GM18511 (cell line): ENCODE data around the gene VWC2L.

Source experiments
- ATAC-seq: cut with Tn5 transposase; IDR thresholded peaks from one replicate; pipeline ENCODE4 v1.9.1; 2021; ENCODE audit warnings: mild to moderate bottlenecking, moderate library complexity; ENCODE audit not compliant: unreplicated experiment

VWC2L gene

DNA sequence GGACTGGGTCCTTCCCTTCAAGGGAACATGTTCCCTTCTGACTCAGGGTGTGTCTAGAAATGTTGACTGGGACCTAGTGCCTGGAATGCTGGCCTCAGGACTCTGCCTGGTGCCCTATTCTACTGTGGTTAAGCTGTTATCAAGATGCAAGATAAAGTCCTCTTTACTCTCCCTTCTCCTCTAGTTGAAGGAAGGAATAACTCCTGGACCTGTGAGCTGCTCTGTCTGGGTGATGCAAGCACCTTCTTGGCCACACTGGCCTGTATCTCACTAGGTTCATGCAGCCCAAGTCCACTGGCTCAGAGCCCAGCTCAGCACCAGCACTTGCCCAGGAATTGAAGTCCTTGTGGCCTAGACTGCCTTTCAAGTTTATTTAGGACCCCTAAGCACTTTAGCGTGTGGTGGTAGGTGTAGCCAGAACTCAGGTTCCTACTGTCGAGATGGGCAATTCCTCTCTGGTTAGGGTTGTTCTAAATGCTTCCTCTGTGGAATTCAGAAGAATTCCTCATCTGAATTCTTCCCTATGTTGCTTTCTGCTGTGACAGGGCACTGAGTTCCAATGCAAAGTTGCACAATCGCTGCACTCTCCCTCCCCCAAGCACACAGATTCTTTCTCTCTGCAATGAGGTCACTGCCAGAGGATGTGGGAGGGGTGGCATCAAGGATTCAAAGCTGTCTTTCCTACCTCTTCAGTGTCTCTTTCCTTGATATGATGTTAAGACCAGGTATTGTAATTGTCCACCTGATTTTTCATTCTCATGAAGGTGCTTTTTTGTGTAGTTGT lies 54.7 kb downstream of the VWC2L start:
- no peak for ATAC-seq

DNA sequence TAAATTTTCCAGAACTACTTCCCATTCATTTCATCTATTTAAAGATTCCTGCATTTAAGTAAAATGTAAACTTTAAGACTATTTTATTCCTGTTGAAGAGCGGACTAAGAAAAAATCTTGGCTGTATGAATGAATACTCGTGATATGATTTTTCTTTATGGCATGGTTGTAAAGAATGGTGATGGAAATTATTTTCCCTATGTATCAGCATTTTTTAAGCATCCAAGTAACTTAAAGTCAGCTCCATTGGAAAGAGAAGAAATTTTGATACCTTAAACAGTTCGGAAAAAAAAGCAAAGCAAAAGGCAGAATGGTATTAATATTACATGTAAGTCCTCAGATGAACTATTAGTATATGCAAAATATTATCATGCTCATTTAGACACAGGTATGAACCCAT lies 58.9 kb downstream of the VWC2L start:
- no peak for ATAC-seq

GRCh38 chr2:214471382-214471781 lies 60.5 kb downstream of the VWC2L start:
- ATAC-seq = no peak

- ATAC-seq = no peak
These were observed 61.1 kb downstream of the VWC2L start for GRCh38 chr2:214471990-214472389.

DNA sequence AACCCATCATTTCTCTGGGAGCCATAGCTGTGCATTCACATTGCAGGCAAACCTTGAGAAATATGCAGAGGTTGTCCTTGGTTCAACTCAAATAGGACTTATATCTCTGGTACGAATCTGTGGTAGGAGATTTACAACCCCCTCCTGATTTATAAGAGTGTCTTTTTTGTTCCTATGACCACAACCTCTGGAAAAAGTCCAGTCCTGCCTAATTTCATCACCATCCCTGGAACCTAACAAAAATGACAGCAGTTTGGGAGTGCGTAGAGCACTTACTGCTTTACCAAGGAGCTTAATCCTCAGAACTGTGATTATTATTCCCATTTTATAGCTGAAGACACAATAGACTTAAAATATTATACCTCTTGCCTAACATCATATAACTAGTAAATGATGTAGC lies 66.5 kb downstream of the VWC2L start:
- no peak for ATAC-seq

DNA sequence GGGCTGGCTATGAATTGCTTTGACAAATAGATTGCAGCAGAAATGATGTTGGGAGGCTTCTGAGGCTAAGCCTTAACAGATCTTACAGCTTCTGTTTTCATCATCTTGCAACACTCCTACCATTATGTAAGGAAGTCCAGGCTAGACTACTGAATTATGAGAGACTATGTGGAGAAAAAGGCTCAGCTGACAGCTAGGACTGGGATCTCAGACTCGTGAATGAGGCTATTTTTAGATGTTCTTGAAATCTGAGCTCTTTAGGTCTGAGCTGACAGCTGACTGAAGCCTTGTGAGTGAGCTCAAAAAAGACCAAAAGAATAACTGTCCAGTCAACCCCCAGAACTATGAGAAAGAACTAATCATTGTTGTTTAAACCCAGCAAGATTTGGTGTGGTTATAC lies 70.3 kb downstream of the VWC2L start:
- no peak for ATAC-seq

GRCh38 chr2:214482728-214483127 lies 71.9 kb downstream of the VWC2L start:
- ATAC-seq = no peak

GRCh38 chr2:214484239-214484638 lies 73.4 kb downstream of the VWC2L start:
- ATAC-seq = no peak

DNA sequence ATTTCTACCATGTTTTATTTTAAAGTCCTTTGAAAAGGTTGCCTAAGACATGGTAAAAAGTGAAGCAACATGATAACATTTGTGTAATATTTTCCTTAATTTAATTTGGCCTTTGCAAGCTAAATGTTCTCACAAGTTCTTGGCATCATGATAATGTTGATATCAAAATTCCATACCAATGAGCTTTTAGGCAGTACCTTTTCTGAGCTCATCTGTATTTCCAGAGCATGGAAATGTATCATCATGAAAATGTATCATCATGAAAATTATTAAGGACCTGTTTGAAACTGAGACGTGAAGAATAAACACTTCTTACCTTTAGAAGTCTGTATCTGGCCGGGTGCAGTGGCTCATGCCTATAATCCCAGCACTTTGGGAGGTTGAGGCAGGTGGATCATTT lies 73.8 kb downstream of the VWC2L start:
- ATAC-seq = no peak

DNA sequence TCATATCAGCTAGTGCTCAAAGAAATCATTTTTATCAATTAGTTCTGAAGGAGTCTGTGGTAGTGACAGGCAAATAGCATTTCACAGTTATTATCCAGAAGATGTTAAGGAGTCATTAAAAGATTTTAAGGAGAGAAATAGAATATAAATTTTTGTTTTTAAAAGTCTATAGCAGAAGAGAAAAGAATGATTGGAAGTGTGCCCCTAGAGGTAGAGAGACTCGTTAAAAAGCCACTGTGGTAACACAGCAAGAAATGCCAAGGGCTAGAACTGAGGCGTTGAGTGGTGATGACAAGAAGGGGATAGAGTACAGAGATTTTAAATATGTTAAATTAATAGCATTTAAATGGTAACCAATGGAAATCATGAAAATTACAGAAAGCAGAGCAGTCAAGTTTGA lies 78.3 kb downstream of the VWC2L start:
- no peak for ATAC-seq

DNA sequence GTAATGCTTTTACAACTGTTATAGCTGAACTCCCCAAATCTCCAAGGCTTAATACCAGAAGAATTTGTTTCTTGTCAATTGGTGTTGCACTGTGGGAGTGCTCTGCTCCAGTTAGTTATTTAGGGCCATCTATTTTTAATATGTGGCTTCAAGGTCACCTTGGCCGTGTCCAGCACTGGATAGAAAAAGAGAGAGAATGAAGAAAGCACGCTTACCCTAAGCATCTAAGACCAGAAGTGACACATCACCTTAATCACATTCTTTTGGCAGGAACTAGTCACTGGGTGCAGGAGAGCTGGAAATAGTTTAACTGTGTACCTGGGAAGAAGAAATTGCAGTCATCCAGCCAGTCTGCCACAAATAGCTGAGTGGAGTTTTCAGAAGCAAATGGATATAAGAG lies 78.8 kb downstream of the VWC2L start:
- no peak for ATAC-seq

GRCh38 chr2:214492152-214492551 lies 81.3 kb downstream of the VWC2L start:
- ATAC-seq = no peak

GRCh38 chr2:214492608-214493007 lies 81.8 kb downstream of the VWC2L start:
- ATAC-seq = no peak

DNA sequence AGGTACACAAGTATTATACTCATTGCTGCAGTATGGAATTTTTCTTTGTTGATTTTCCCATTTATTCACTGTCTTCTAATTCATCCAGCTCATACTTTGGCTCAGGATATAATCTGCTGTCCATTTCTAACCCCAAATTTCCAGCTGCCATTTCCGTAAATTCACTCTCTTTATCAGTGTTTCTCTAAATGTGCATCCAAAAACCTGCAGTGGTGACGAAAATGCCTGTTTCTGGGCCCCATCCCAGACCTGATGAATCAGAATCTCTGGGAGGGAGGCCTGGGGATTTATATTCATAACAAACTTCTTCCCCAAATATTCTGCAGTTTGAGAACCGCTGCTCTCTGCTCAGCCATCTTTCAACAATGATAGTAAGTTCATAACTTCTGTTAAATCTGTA lies 86.6 kb downstream of the VWC2L start:
- ATAC-seq = no peak

DNA sequence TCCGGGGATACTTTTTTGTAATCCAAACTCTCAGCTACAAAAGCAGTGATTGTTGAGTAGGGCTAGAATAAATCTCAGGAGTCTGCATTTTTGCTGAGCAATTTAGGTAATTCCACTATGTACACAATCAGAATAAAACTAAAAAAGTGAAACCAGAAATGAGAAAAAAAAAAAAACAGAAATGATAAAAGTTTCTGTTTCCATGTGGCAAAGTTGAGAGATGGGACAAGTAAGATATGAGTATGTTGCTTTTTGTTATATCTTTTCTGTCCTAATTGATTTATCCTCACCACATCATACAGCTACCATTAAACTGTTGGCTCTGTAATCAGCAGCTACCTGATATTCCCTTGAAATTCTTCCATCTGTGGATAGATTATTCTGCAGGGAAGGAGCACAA lies 92.7 kb downstream of the VWC2L start:
- ATAC-seq = peak; percentile 43

DNA sequence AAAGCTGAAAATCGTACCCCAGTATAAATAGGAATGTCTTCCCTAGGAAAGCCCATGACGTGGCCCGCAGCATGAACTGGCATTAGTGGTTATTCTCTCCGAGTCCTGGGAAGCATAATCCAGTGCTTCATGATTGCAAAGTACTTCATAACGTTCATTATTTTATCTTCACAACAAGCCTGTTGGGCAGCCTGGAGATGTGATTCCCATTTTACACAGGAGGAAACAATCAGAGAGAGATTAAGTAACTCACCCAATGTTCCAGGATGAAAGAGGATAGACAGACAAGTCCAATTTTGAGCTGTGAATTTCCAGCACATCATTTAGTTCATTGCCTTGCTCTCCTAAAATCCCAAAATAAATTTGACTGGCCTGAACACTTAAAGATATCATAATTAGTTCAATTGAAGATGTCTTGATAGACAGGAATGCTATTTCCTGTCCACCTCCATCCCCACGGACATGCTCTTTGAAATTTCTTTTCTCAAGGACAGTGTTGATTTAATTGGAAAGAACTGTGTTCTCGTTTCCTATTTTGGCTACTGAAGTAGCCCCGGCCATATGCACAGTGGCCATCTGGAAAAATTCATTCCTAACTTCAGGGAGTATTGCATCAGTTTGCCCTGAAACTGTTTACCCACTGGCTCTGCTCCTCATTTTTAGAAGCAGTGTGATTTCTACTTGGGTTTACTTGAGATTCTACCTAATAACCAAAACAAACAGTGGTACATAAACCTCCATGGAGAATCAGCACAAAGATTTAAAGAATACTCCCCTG lies 93.9 kb downstream of the VWC2L start:
- no peak for ATAC-seq

GRCh38 chr2:214507032-214507431 lies 96.2 kb downstream of the VWC2L start:
- no peak for ATAC-seq

DNA sequence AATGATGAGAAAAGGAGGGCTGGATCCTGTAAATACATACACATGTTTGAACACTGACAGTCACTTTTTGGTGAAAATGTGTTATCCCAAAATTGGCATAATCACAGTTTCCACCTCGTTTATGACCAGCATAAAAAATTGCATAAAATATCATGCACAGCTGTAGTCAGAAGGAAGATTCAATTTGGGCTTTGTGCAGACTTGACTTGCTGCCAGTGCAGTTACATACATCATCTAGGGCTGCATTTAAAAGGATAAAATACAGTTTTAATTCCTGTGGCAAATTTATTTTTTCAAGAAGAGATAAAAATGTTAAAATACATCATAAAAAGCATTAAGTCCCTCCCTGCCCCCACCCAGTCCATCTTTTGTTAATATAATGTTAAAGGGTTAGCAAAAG lies 103.8 kb downstream of the VWC2L start:
- ATAC-seq = no peak

DNA sequence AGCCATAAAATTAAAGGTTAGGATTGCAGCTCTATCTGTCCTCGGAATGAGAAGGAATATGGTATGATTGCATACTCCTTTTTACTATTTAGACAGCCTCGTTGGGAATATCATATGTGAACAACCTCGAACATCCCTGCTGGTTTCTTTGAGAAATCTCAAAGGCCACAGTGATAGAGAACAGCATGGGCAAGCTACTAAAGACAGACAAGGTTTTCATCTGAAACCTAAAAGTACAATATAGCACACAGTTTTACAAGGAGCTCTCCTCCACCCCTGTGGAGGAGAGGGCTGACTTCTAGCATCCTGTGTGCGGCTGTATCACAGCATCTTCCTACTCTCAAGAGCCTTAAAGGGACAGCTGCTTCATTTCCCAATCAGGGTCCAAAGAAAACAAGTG lies 104.3 kb downstream of the VWC2L start:
- no peak for ATAC-seq

- ATAC-seq = no peak
These were observed 108.5 kb downstream of the VWC2L start for GRCh38 chr2:214519258-214519818.

GRCh38 chr2:214529021-214529420 lies 118.2 kb downstream of the VWC2L start:
- no peak for ATAC-seq

- no peak for ATAC-seq
These were observed 118.7 kb downstream of the VWC2L start for GRCh38 chr2:214529514-214529913.
